Measurements from ENCODE around the gene PLCZ1.
"Not testable (repeated sequence)": the region's sequence is repeated elsewhere in the genome, so short reads cannot be mapped to it uniquely, and the experiment has no call there.

PLCZ1 gene, protein sequence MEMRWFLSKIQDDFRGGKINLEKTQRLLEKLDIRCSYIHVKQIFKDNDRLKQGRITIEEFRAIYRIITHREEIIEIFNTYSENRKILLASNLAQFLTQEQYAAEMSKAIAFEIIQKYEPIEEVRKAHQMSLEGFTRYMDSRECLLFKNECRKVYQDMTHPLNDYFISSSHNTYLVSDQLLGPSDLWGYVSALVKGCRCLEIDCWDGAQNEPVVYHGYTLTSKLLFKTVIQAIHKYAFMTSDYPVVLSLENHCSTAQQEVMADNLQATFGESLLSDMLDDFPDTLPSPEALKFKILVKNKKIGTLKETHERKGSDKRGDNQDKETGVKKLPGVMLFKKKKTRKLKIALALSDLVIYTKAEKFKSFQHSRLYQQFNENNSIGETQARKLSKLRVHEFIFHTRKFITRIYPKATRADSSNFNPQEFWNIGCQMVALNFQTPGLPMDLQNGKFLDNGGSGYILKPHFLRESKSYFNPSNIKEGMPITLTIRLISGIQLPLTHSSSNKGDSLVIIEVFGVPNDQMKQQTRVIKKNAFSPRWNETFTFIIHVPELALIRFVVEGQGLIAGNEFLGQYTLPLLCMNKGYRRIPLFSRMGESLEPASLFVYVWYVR

GRCh38 chr12:18737819-18738218 is at the start of gene PLCZ1, which contains the start of gene CAPZA3:
Gene PLCZ1, minus strand, starts transcription at chr12:18738012. Its CDS starts 641 bp downstream, at chr12:18737371.
Gene CAPZA3, plus strand, starts transcription at chr12:18738119. Its CDS starts 150 bp downstream, at chr12:18738269.
- H3K27ac ChIP-seq = no peak within 1 kb of the TSS
- TF ChIP-seq CTCF (conservative IDR thresholded peaks at IDR 0.05; ENCODE audit: low read depth) = no peak
- ChIA-PET POLR2A (ENCODE audit: low non-redundant PET) (no interaction called here), CTCF (no interaction called here)
- no peak for DNase-seq (ENCODE audit: low spot score)

- CTCF ChIA-PET = interaction anchor here (0.6 kb wide), 1 partner anchor 59 kb away, joined by 4 read pairs; no protein-coding TSS in a partner anchor
- POLR2A ChIA-PET (ENCODE audit: low non-redundant PET); H3K27ac ChIP-seq; DNase-seq (ENCODE audit: low spot score): not testable (repeated sequence)
Observed at GRCh38 chr12:18785465-18785864, 47.7 kb upstream of the PLCZ1 start.

DNA sequence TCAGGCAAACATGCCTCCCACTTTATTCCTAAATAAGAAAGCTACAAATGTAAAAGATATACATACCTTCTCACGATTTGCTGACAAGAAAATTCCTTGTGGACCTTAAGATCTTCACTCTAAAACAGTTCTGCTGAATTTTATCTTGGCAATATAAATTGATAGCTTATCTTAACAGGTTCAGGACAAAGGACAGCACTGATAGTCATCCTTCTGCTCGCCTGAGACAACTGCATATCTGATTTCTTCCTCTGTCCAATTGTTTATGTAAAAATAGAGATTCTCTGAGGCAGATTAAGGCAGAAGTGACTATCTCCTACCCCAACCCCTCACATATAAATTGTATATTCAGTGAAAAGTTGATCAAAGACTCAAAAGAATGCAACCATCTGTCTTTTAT is 45.0 kb upstream of the PLCZ1 start:
- DNase-seq (ENCODE audit: low spot score) = no peak
- TF ChIP-seq CTCF (conservative IDR thresholded peaks at IDR 0.05; ENCODE audit: low read depth) = no peak
- POLR2A ChIA-PET (ENCODE audit: low non-redundant PET) = no interaction called here
- CTCF ChIA-PET = interaction anchor here (0.5 kb wide), 1 partner anchor 687 kb away, joined by 5 read pairs; no protein-coding TSS in a partner anchor
- H3K27ac ChIP-seq = no peak overlapping the region

DNA sequence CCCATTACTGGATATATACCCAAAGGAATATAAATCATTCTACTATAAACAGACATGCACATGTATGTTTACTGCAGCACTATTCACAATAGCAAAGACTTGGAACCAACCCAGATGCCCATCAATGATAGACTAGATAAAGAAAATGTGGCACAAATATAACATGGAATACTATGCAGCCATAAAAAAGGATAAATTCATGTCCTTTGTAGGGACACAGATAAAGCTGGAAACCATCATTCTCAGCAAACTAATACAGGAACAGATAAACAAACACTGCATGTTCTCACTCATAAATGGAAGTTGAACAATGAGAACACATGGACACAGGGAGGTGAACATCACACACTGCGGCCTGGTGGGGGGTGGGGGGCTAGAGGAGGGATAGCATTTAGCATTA is 28.7 kb upstream of the PLCZ1 start:
- POLR2A ChIA-PET (ENCODE audit: low non-redundant PET); H3K27ac ChIP-seq; DNase-seq (ENCODE audit: low spot score); CTCF ChIA-PET: not testable (repeated sequence)

- no peak overlapping the region for H3K27ac ChIP-seq
- POLR2A ChIA-PET (ENCODE audit: low non-redundant PET) = interaction anchor here (0.5 kb wide), 1 partner anchor 89 kb away, joined by 3 read pairs; no protein-coding TSS in a partner anchor
- CTCF ChIA-PET = interaction anchor here (0.6 kb wide), 2 partner anchors 93 to 276 kb away, joined by 3 read pairs; no protein-coding TSS in a partner anchor
- no peak for TF ChIP-seq CTCF (conservative IDR thresholded peaks at IDR 0.05; ENCODE audit: low read depth)
- DNase-seq (ENCODE audit: low spot score) = no peak
Observed at GRCh38 chr12:18755341-18755740, 17.5 kb upstream of the PLCZ1 start.

- ChIA-PET POLR2A (ENCODE audit: low non-redundant PET) (no interaction called here), CTCF (interaction anchor here (0.7 kb wide), 1 partner anchor 223 kb away, joined by 3 read pairs; no protein-coding TSS in a partner anchor)
- no peak for TF ChIP-seq CTCF (conservative IDR thresholded peaks at IDR 0.05; ENCODE audit: low read depth)
- no peak overlapping the region for H3K27ac ChIP-seq
- DNase-seq (ENCODE audit: low spot score) = no peak
Observed at GRCh38 chr12:18754124-18754707, 16.4 kb upstream of the PLCZ1 start.

GRCh38 chr12:18753481-18754123 is 15.8 kb upstream of the PLCZ1 start:
- no peak overlapping the region for H3K27ac ChIP-seq
- DNase-seq (ENCODE audit: low spot score) = no peak
- ChIA-PET CTCF (no interaction called here), POLR2A (ENCODE audit: low non-redundant PET) (no interaction called here)
- no peak for TF ChIP-seq CTCF (conservative IDR thresholded peaks at IDR 0.05; ENCODE audit: low read depth)
